ENCODE data around the gene CLBA1. TPM values are rescaled to one million over a fixed set of nuclear protein-coding genes. Genes with fewer than 3 reads are reported as not detected.

The CLBA1 gene
- total and polyA plus RNA-seq, 2 donors (not counting 1 experiment from before 2014, with no cell fraction given): 0.63 to 5.5 TPM

DNA sequence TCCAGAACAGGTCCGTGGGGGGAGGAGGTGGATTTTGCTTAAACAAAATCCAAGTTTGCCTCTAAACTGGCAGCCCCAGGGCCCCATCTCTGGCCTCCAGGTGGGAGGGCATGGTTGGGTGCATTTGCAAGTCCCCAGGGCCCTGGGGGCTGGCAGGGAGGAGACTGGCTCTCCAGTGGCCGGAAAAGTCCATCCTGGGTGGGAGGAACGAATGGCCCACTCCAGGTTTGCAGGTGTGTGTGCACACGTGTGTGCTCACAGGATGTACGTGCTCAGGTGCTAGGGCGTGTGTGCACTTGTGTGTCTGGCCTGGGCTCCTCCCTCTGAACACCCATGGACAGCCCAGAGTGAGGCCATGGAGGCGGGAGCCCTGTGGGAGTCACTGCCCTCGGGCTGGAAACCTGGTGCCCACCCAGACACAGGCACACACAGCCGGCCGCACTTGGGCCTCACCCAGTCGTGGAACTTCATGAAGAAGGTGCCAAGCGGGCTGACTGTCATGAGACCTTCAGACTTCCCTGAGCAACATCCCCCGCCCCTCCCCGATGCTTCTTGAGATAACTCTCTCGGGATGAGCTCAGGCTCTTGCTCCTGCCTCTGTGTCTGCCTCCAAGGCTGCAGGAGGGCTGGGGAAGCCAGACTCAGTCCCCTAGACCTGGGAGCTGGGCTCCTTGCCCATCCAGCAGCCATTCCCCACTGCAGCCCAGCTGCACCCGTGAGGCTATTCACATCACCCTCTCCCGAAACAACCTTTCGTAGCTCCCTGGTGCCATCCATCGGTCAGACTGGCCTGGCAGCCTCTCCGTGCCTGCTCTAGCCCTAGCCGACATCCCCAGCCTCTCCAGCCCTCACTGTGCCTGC lies 16.8 kb upstream of the CLBA1 start:
- peak; percentile 29 for ATAC-seq (ENCODE audit: low read depth)
- WGBS (ENCODE audit: insufficient coverage): 62% methylated on average over 21 of the region's 21 CpGs
- no peak overlapping the region for H3K27ac Mint-ChIP-seq

More for the DNA sequence above, 16.8 kb upstream of the CLBA1 start:
- Histone ChIP-seq H3K79me2 (ENCODE audit: control insufficient read depth, insufficient read depth, low read length) (no peaks in the 10 kb centered on the region), H3K36me3 (replicated peaks in 1 of 2; ENCODE audit: control extremely low read depth in 1 of 2, control insufficient read depth in 1 of 2, extremely low read depth in 1 of 2, insufficient read depth in 2 of 2, low read length in 1 of 2) (no peaks in the 10 kb centered on the region), H3K9ac (ENCODE audit: low read length) (no peak overlapping the region), H3K9me3 (ENCODE audit: control extremely low read depth in 1 of 3, control insufficient read depth in 2 of 3, insufficient read depth in 1 of 3, low read length in 2 of 3) (peaks cover 0 to 8% (median 0%) of the 10 kb centered on the region in 3 donors), H3K27ac (ENCODE audit: low read length in 2 of 2) (no peak overlapping the region), H2AFZ (ENCODE audit: insufficient read depth, low read depth, low read length, poor library complexity, severe bottlenecking) (no peak overlapping the region), H3K4me3 (ENCODE audit: control extremely low read depth in 1 of 5, extremely low read depth in 1 of 5, insufficient read depth in 1 of 5, low read depth in 2 of 5, low read length in 4 of 5) (no peak overlapping the region), H3K27me3 (replicated peaks in 1 of 4; ENCODE audit: control extremely low read depth in 1 of 4, control insufficient read depth in 3 of 4, insufficient read depth in 4 of 4, low read length in 3 of 4) (peaks cover 0 to 38% (median 15%) of the 10 kb centered on the region in 4 experiments), H3K4me1 (ENCODE audit: control insufficient read depth in 2 of 2, insufficient read depth in 2 of 2, low read length in 2 of 2) (peaks cover 17 to 19% of the 10 kb centered on the region in 2 donors), H4K20me1 (ENCODE audit: control insufficient read depth, insufficient read depth, low read length, poor library complexity, severe bottlenecking) (no peaks in the 10 kb centered on the region), H3K4me2 (replicated peaks; ENCODE audit: low read depth, low read length, poor library complexity, severe bottlenecking) (peak overlapping the region; percentile 39)
- H3K9me3 Mint-ChIP-seq (ENCODE audit: insufficient read depth): no peaks in the 10 kb centered on the region
- no peak for TF ChIP-seq EZH2 (IDR thresholded peaks at IDR 0.05; ENCODE audit: borderline replicate concordance, insufficient read depth, low read depth, low read length, poor library complexity, severe bottlenecking)
- TF ChIP-seq, protein P1, sequence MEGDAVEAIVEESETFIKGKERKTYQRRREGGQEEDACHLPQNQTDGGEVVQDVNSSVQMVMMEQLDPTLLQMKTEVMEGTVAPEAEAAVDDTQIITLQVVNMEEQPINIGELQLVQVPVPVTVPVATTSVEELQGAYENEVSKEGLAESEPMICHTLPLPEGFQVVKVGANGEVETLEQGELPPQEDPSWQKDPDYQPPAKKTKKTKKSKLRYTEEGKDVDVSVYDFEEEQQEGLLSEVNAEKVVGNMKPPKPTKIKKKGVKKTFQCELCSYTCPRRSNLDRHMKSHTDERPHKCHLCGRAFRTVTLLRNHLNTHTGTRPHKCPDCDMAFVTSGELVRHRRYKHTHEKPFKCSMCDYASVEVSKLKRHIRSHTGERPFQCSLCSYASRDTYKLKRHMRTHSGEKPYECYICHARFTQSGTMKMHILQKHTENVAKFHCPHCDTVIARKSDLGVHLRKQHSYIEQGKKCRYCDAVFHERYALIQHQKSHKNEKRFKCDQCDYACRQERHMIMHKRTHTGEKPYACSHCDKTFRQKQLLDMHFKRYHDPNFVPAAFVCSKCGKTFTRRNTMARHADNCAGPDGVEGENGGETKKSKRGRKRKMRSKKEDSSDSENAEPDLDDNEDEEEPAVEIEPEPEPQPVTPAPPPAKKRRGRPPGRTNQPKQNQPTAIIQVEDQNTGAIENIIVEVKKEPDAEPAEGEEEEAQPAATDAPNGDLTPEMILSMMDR (IDR thresholded peaks at IDR 0.05): no peak
- CTCF ChIA-PET: interaction anchor here (0.8 to 1.3 kb wide), 3 partner anchors 46 to 77 kb away, joined by 3 read pairs; no protein-coding TSS in a partner anchor
- no peak overlapping the region for H3K4me3 Mint-ChIP-seq
- intact Hi-C loops (cut with micrococcal nuclease): no loop called here
- POLR2A ChIA-PET: no interaction called here
- no peak for DNase-seq
- H3K4me1 Mint-ChIP-seq: peaks cover 16% of the 10 kb centered on the region
- H3K27me3 Mint-ChIP-seq: peaks cover 15% of the 10 kb centered on the region

Measured in B cell (primary cell).